Mesendoderm (in vitro differentiated cells): ENCODE data around the gene ADGRL1.
"Not testable (repeated sequence)": the region's sequence is repeated elsewhere in the genome, so short reads cannot be mapped to it uniquely, and the experiment has no call there.

Experiments
- DNase-seq: peaks from one replicate; pipeline ENCODE4 v3.0.0; 2013
- H2AK5ac ChIP-seq: 2 replicates; pipeline ENCODE4 v1.6.1; 2013; ENCODE audit warnings: low read length, inconsistent platforms
- H2BK120ac ChIP-seq: 2 replicates; pipeline ENCODE4 v1.6.1; 2013; ENCODE audit warnings: low read depth, mild to moderate bottlenecking, low read length, moderate library complexity, mixed read lengths
- H2BK15ac ChIP-seq: replicated peaks from 2 replicates; pipeline ENCODE4 v1.6.1; 2013; ENCODE audit warnings: low read depth, mild to moderate bottlenecking, moderate library complexity
- H2BK5ac ChIP-seq: 2 replicates; pipeline ENCODE4 v1.6.1; 2013; ENCODE audit warnings: low read length, inconsistent platforms
- H3K18ac ChIP-seq: 2 replicates; pipeline ENCODE4 v1.6.1; 2013; ENCODE audit warnings: mild to moderate bottlenecking, low read length, mixed read lengths
- H3K23ac ChIP-seq: one replicate; pipeline ENCODE4 v1.6.1; 2013; ENCODE audit warnings: low read length
- H3K27ac ChIP-seq: 2 replicates; pipeline ENCODE4 v1.5.1; 2013; ENCODE audit warnings: low read depth, mild to moderate bottlenecking, inconsistent platforms, low read length, moderate library complexity
- H3K27me3 ChIP-seq: 2 replicates; pipeline ENCODE4 v1.6.1; 2013; ENCODE audit warnings: low read length, control low read depth, mild to moderate bottlenecking, inconsistent platforms; ENCODE audit not compliant: insufficient read depth, poor library complexity
- H3K36me3 ChIP-seq: 2 replicates; pipeline ENCODE4 v1.6.1; 2013; ENCODE audit warnings: low read length, inconsistent platforms; ENCODE audit not compliant: control insufficient read depth, insufficient read depth
- H3K4ac ChIP-seq: one replicate; pipeline ENCODE4 v1.6.1; 2013; ENCODE audit warnings: low read depth, mild to moderate bottlenecking, low read length, moderate library complexity
- H3K4me1 ChIP-seq: 2 replicates; pipeline ENCODE4 v1.6.1; 2013; ENCODE audit warnings: low read depth, low read length, inconsistent platforms; ENCODE audit not compliant: control insufficient read depth
- H3K4me2 ChIP-seq: 2 replicates; pipeline ENCODE4 v1.6.1; 2013; ENCODE audit warnings: low read length
- H3K4me3 ChIP-seq: 2 replicates; pipeline ENCODE4 v1.5.1; 2013; ENCODE audit warnings: mild to moderate bottlenecking, low read length
- H3K56ac ChIP-seq: one replicate; pipeline ENCODE4 v1.6.1; 2013; ENCODE audit warnings: low read length
- H3K79me1 ChIP-seq: 2 replicates; pipeline ENCODE4 v1.6.1; 2013; ENCODE audit warnings: low read length, inconsistent platforms
- H3K79me2 ChIP-seq: 2 replicates; pipeline ENCODE4 v1.6.1; 2013; ENCODE audit warnings: mild to moderate bottlenecking, low read length; ENCODE audit not compliant: control insufficient read depth, insufficient read depth
- H3K9ac ChIP-seq: 2 replicates; pipeline ENCODE4 v1.6.1; 2013; ENCODE audit warnings: low read length, inconsistent platforms
- H4K5ac ChIP-seq: one replicate; pipeline ENCODE4 v1.6.1; 2013; ENCODE audit warnings: low read length
- H4K8ac ChIP-seq: one replicate; pipeline ENCODE4 v1.6.1; 2013; ENCODE audit warnings: low read depth, mild to moderate bottlenecking, control low read depth, low read length, moderate library complexity
- WGBS: extraction: QIAGEN DNeasy Blood & Tissue Kit; methylation state at CpG from one replicate; pipeline ENCODE4 v1.1.7; 2013; ENCODE audit warnings: low lambda C conversion rate, missing lambda C conversion rate; ENCODE audit not compliant: insufficient coverage; ENCODE audit errors: extremely low coverage; 5-methylcytosine and 5-hydroxymethylcytosine counted together

ADGRL1 gene

DNA sequence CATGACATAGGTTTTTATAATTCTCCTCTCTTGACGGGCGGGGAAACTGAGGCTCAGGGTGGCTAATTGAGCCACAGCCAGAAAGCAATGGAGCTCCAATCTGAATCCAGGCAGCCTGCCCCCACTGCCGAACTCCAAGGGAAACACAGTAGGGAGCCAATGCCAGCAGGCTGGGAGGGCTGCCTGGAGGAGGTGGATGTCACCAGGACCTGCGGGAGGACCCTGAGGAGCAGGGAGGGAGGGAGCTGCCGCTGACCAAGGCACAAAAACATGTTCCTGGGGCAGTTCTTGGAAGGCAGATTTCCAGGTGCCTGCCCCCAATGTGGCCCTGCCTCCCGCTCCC lies 41.2 kb upstream of the ADGRL1 start:
- H3K27ac ChIP-seq, result peak overlapping the region; percentile 97
- peak overlapping the region; percentile 45 for H3K9ac ChIP-seq
- not testable (repeated sequence) for H3K36me3 ChIP-seq, DNase-seq, H2BK120ac ChIP-seq, H4K5ac ChIP-seq, H2BK5ac ChIP-seq, H3K27me3 ChIP-seq, H2BK15ac ChIP-seq, H3K4me2 ChIP-seq, H3K4me3 ChIP-seq, H3K79me1 ChIP-seq, H3K79me2 ChIP-seq, H3K23ac ChIP-seq, H3K4ac ChIP-seq, H2AK5ac ChIP-seq, H4K8ac ChIP-seq, H3K4me1 ChIP-seq
- H3K56ac ChIP-seq, result peak overlapping the region; percentile 86
- peak overlapping the region; percentile 65 for H3K18ac ChIP-seq
- no CpG with 5 or more reads among the region's 6 CpGs for WGBS

DNA sequence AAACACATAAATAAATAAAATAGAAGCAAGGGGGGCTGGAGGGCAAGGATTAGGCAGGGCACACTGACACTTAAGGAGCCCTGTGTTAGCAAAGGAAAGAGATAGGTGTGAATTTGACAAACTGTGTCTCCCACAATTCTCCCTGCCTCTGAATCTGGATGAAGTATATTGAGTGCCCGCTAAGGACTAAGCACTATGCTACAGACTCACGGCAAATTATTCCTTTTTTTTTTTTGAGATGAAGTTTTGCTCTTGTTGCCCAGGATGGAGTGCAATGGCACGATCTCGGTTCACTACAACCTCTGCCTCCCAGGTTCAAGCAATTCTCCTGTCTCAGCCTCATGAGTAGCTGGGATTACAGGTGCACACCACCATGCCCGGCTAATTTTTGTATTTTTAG lies 38.4 kb upstream of the ADGRL1 start:
- not testable (repeated sequence) for H4K5ac ChIP-seq, H4K8ac ChIP-seq, H3K4me1 ChIP-seq, H3K56ac ChIP-seq, H2BK15ac ChIP-seq, H3K4me2 ChIP-seq, H3K9ac ChIP-seq, H3K23ac ChIP-seq, H2BK120ac ChIP-seq, H3K79me2 ChIP-seq, H3K4me3 ChIP-seq, H3K18ac ChIP-seq, H3K36me3 ChIP-seq, DNase-seq, H3K27me3 ChIP-seq, H2BK5ac ChIP-seq, H3K4ac ChIP-seq, H3K27ac ChIP-seq, H3K79me1 ChIP-seq, H2AK5ac ChIP-seq
- WGBS, result no CpG with 5 or more reads among the region's 5 CpGs

DNA sequence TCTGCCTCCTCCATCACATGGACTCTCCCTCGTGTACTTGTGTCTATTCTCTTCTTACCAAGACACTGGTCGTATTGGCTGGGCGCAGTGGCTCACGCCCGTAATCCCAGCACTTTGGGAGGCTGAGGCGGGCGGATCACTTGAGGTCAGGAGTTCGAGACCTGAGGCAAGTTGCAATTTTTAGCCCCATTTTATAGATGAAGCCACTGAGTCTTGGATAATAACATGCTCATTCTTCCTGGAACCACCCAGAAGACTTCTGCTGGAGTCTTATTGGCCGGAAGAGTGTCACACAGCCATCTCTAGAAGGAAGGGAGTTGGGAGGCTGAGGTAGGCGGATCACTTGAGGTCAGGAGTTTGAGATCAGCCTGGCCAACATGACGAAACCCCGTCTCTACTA lies 37.7 kb upstream of the ADGRL1 start:
- not testable (repeated sequence) for H3K36me3 ChIP-seq, H2BK15ac ChIP-seq, H3K27me3 ChIP-seq, H3K4me1 ChIP-seq, H4K5ac ChIP-seq, H3K79me1 ChIP-seq, H3K23ac ChIP-seq, H3K56ac ChIP-seq, H3K27ac ChIP-seq, H4K8ac ChIP-seq, H3K4ac ChIP-seq, H3K9ac ChIP-seq, H3K4me3 ChIP-seq, H3K18ac ChIP-seq, DNase-seq, H3K79me2 ChIP-seq, H3K4me2 ChIP-seq, H2BK5ac ChIP-seq, H2AK5ac ChIP-seq, H2BK120ac ChIP-seq
- WGBS, result no CpG with 5 or more reads among the region's 12 CpGs

DNA sequence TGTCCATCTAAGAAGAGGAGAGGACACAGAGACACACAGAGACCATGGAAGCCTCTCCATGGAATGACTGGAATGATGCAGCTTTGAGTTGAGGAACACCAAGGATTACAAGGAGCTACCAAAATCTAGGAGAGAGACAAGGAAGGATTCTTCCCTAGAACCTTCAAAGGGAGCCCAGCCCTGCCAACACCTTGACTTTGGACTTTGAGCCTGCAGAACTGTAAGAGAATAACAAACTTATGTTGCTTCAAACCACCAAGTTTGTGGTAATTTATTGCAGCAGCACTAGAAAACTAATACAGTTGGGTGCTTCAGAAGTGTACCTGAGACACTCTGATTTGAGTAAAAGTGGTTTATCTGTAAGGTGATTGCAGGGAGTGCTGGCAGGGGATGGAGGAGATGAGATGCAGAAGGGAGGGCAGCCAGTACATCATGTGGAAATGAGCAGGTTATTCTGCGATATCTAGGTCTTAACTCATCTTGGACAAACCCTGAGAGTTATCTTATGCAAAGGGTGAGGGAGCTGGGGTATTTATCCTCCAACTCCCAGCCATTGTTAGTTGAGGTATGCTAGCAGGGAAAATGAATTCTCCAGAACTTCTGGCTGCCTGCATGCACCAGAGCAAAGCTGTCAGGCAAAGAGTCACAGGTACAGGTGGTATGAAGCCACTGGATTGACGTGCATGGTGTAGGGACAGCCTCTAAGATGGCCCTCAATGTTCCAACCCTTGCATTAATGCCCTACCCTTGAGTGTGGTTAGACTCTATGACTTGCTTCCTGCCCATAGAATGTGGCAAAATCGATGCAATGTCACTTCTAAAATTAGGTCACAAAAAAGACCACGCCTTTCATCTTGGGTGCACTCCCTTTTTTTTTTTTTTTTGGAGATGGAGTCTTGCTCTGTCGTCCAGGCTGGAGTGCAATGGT lies 31.3 kb upstream of the ADGRL1 start:
- H3K36me3 ChIP-seq, result no peaks in the 10 kb centered on the region
- no peak overlapping the region for H2BK15ac ChIP-seq
- no peak overlapping the region for H3K4me3 ChIP-seq
- H3K27ac ChIP-seq, result no peak overlapping the region
- no peak overlapping the region for H2BK120ac ChIP-seq
- WGBS, result no CpG with 5 or more reads among the region's 5 CpGs
- H3K79me2 ChIP-seq, result no peaks in the 10 kb centered on the region
- H3K4me1 ChIP-seq, result no peaks in the 10 kb centered on the region
- H3K27me3 ChIP-seq, result no peaks in the 10 kb centered on the region
- H3K4me2 ChIP-seq, result no peak overlapping the region
- no peak overlapping the region for H2AK5ac ChIP-seq
- no peak for DNase-seq
- H4K5ac ChIP-seq, result no peak overlapping the region
- H3K23ac ChIP-seq, result no peak overlapping the region
- no peak overlapping the region for H4K8ac ChIP-seq
- H3K18ac ChIP-seq, result no peak overlapping the region
- no peak overlapping the region for H3K9ac ChIP-seq
- H3K56ac ChIP-seq, result no peak overlapping the region
- no peak overlapping the region for H2BK5ac ChIP-seq
- H3K4ac ChIP-seq, result no peak overlapping the region
- no peaks in the 10 kb centered on the region for H3K79me1 ChIP-seq

DNA sequence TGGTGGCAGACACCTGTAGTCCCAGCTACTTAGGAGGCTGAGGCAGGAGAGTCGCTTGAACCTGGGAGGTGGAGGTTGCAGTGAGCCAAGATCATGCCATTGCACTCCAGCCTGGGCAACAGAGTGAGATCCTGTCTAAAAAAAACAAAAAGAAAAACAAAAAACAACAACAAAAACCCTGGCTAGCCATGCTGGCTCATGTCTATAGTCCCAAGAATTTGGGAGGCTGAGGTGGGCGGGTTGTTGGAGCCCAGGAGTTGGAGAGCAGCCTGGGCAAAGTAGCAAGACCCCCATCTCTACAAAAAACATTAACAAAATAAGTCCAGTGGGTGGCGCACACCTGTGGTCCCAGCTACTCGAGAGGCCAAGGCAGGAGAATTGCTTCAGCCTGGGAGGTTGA lies 27.0 kb upstream of the ADGRL1 start:
- not testable (repeated sequence) for DNase-seq

More for the DNA sequence above, 27.0 kb upstream of the ADGRL1 start:
- H3K9ac ChIP-seq, H3K4me3 ChIP-seq, H3K56ac ChIP-seq, H3K27me3 ChIP-seq, H4K8ac ChIP-seq, H2AK5ac ChIP-seq, H2BK120ac ChIP-seq, H3K4ac ChIP-seq, H3K36me3 ChIP-seq, H4K5ac ChIP-seq, H3K23ac ChIP-seq, H3K4me2 ChIP-seq, H3K18ac ChIP-seq, H2BK5ac ChIP-seq, H3K79me2 ChIP-seq, H3K27ac ChIP-seq, H3K4me1 ChIP-seq, H2BK15ac ChIP-seq, H3K79me1 ChIP-seq: not testable (repeated sequence)
- WGBS, result no CpG with 5 or more reads among the region's 4 CpGs
